ENCODE measurements around the gene PASK.

- TF ChIP-seq EZH2 (IDR thresholded peaks at IDR 0.05) (no peak), POLR2AphosphoS5 (IDR thresholded peaks at IDR 0.05; ENCODE audit: borderline replicate concordance, low read depth, low read length) (peak; percentile 82; the same call in 1 of the 2 replicates)
Measured at GRCh38 chr2:241149925-241150659, 820 bp upstream of the PASK start, which contains the start of gene PPP1R7.
